Naive thymus-derived CD4-positive, alpha-beta T cell (primary cell): Measurements from ENCODE around the gene ASB1. TPM values are rescaled to one million over a fixed set of nuclear protein-coding genes. Genes with fewer than 3 reads are reported as not detected.

Experiments
- ATAC-seq: fragments of 150-1000 bp; cut with Tn5 transposase; 2 replicates; pipeline ENCODE4 v1.10.0; 2021; ENCODE audit warnings: mild to moderate bottlenecking, moderate library complexity
- CTCF ChIA-PET: fragments of 350-600 bp; sonication (Branson Sonifier 250); formaldehyde crosslinking; loops from one replicate; lab custom pipeline; 2021; ENCODE audit warnings: antibody characterized with exemption; lab: Charles Lee
- POLR2A ChIA-PET: fragments of 350-600 bp; sonication (Branson Sonifier 250); formaldehyde crosslinking; loops from one replicate; lab custom pipeline; 2021; ENCODE audit warnings: antibody characterized with exemption, inconsistent platforms; lab: Charles Lee
- DNase-seq, 9 donors: peaks; one replicate each; pipeline versions ENCODE4 v3.0.0 to v3.0.0-alpha.2; 2020 to 2022; ENCODE audit warnings: mixed read lengths in 1 of 9
- H3K27ac ChIP-seq: one replicate; pipeline ENCODE4 v1.7.0; 2013; ENCODE audit warnings: mild to moderate bottlenecking, low read depth, low read length, moderate library complexity
- H3K27me3 ChIP-seq, 2 donors: one replicate each; pipeline ENCODE4 v1.7.0; 2013; ENCODE audit warnings: low read length in 2 of 2, mild to moderate bottlenecking in 2 of 2, moderate library complexity in 2 of 2; ENCODE audit not compliant: control insufficient read depth in 2 of 2, insufficient read depth in 2 of 2
- H3K36me3 ChIP-seq, 3 experiments: 1 replicate in 2 of 3; 2 replicates in 1 of 3; pipeline ENCODE4 v1.7.0; 2013; ENCODE audit warnings: low read length in 3 of 3, mild to moderate bottlenecking in 3 of 3, moderate library complexity in 1 of 3; ENCODE audit not compliant: insufficient read depth in 3 of 3, control insufficient read depth in 2 of 3
- H3K4me1 ChIP-seq, 2 donors: one replicate each; pipeline ENCODE4 v1.7.0; 2013; ENCODE audit warnings: low read length in 2 of 2, mild to moderate bottlenecking in 2 of 2, moderate library complexity in 1 of 2; ENCODE audit not compliant: control insufficient read depth in 2 of 2, insufficient read depth in 2 of 2
- H3K4me3 ChIP-seq: 2 replicates; pipeline ENCODE4 v1.7.0; 2013; ENCODE audit warnings: mild to moderate bottlenecking, low read length
- H3K9me3 ChIP-seq, 3 experiments: 1 replicate in 2 of 3; 2 replicates in 1 of 3; pipeline ENCODE4 v1.7.0; 2013; ENCODE audit warnings: low read length in 3 of 3; ENCODE audit not compliant: control insufficient read depth in 2 of 3
- H3K27ac Mint-ChIP-seq, 9 donors: one replicate each; pipeline ENCODE4 v1.8.0; 2020 to 2022; ENCODE audit warnings: mixed read lengths in 9 of 9, mild to moderate bottlenecking in 8 of 9, moderate library complexity in 5 of 9, inconsistent platforms in 2 of 9
- H3K27me3 Mint-ChIP-seq, 5 donors: one replicate each; pipeline ENCODE4 v1.8.0; 2021 to 2022; ENCODE audit warnings: mixed read lengths in 5 of 5, mild to moderate bottlenecking in 1 of 5
- H3K36me3 Mint-ChIP-seq, 5 donors: one replicate each; pipeline ENCODE4 v1.8.0; 2020 to 2022; ENCODE audit warnings: mixed read lengths in 5 of 5, mild to moderate bottlenecking in 3 of 5, inconsistent platforms in 1 of 5
- H3K4me1 Mint-ChIP-seq, 7 donors: one replicate each; pipeline ENCODE4 v1.8.0; 2020 to 2022; ENCODE audit warnings: mixed read lengths in 7 of 7, mild to moderate bottlenecking in 3 of 7, inconsistent platforms in 1 of 7
- H3K4me3 Mint-ChIP-seq, 10 donors: one replicate each; pipeline ENCODE4 v1.8.0; 2020 to 2022; ENCODE audit warnings: mild to moderate bottlenecking in 10 of 10, mixed read lengths in 10 of 10, moderate library complexity in 6 of 10, inconsistent platforms in 2 of 10
- H3K9me3 Mint-ChIP-seq, 11 donors: one replicate each; pipeline ENCODE4 v1.8.0; 2020 to 2022; ENCODE audit warnings: mixed read lengths in 11 of 11, mild to moderate bottlenecking in 4 of 11, inconsistent platforms in 1 of 11, moderate library complexity in 1 of 11
- intact Hi-C, 2 donors: fragments of 100-400 bp; cut with micrococcal nuclease; formaldehyde crosslinking; loops; one replicate each; pipeline ENCODE4 v1.15.1; 2023
- polyA plus RNA-seq, 2 donors: library from polyadenylated mRNA; unstranded; fragments of 300-500 nt; fragmentation: Illumina TruSeq; gene quantifications; one replicate each; pipeline ENCODE4 v1.2.3, GENCODE V29; 2021
- total RNA-seq, 6 experiments: library from RNA in 5 of 6; stranded (reverse) in 5 of 6; gene quantifications; 1 replicate in 5 of 6; 2 replicates in 1 of 6; pipeline ENCODE4 v1.2.3 and lab custom pipeline; 2021 to 2026

The ASB1 gene
- total and polyA plus RNA-seq, 7 experiments from 2014 or later, result 17.5 to 55.2 (median 29.3) TPM

DNA sequence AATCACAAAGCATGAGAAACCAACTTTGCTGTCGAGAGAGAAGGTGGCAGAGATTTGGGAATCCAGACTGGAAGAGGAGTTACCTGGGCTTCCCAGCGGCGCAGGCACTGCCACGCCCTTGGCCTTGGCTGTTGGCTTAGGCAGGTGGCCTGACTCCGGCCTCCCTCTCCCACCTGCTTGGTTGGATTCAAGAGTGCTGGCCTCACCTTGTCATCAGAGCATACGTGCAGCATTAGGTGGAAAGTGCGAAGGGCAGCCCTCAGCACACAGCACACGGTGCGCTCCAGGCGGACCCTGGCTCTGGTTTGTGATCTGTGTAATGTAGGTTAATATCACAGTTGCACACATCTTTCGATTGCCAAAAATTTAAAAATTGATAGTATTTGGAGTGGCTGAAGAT, 19.2 kb upstream of the ASB1 start:
- Histone ChIP-seq H3K4me3 (no peak overlapping the region), H3K27ac (no peak overlapping the region), H3K9me3 (no peaks in the 10 kb centered on the region), H3K36me3 (no peaks in the 10 kb centered on the region), H3K4me1 (peaks cover 0 to 5% of the 10 kb centered on the region in 2 donors), H3K27me3 (no peaks in the 10 kb centered on the region)
- peaks cover 0 to 21% (median 0%) of the 10 kb centered on the region in 5 donors for H3K36me3 Mint-ChIP-seq
- peaks cover 0 to 2% (median 0%) of the 10 kb centered on the region in 11 donors for H3K9me3 Mint-ChIP-seq
- no peak overlapping the region for H3K4me3 Mint-ChIP-seq
- H3K27ac Mint-ChIP-seq, result no peak overlapping the region
- ChIA-PET POLR2A (no interaction called here), CTCF (no interaction called here)
- intact Hi-C loops, result no loop called here
- ATAC-seq (no peak), DNase-seq (no peak)
- no peaks in the 10 kb centered on the region for H3K27me3 Mint-ChIP-seq
- peaks cover 0 to 4% (median 0%) of the 10 kb centered on the region in 7 donors for H3K4me1 Mint-ChIP-seq

DNA sequence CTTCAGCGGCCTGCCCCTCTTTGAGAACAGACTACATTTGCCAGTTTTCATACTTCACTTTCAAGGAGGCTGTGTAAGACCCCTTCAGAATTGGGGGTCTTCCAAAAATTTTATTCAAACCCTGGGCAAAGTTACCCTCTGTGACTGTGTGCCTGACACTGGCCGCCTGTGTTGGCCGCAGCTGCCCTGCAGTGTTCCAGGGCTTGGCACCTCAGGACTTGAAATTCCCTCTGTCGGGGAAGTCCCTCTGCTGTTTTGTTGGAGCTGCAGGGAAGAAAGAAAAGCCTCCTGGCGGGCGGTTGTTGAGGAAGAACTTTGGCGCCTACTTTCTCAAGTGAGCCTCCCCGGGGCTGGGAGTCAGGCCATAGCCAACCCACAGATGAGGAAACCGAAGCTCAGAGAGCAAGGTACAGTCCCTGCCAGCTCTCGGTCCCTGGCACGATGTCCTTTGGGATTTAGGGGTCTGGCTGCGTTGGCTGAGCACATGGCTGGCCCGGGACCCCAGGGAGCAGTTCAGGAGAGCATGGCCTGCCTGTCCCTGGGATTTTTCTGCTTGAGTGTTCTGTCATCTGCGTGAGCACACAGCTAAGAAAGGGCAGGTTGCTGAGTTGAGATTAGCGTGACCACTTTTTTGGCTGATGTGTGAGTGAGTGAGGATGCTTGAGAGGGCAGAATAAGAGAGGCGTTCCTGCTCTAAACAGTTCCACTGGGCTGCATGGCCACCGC, 17.9 kb upstream of the ASB1 start:
- no peak for DNase-seq
- Mint-ChIP-seq H3K27ac (no peak overlapping the region), H3K27me3 (no peaks in the 10 kb centered on the region), H3K36me3 (peaks cover 0 to 14% (median 0%) of the 10 kb centered on the region in 5 donors), H3K4me1 (peaks cover 0 to 4% (median 0%) of the 10 kb centered on the region in 7 donors), H3K4me3 (no peak overlapping the region), H3K9me3 (peaks cover 0 to 2% (median 0%) of the 10 kb centered on the region in 11 donors)
- POLR2A ChIA-PET, result interaction anchor here (0.7 kb wide), 1 partner anchor 44 kb away, joined by 3 read pairs; no protein-coding TSS in a partner anchor
- Histone ChIP-seq H3K27me3 (no peaks in the 10 kb centered on the region), H3K4me1 (peaks cover 0 to 5% of the 10 kb centered on the region in 2 donors), H3K9me3 (no peaks in the 10 kb centered on the region), H3K27ac (no peak overlapping the region), H3K36me3 (no peaks in the 10 kb centered on the region), H3K4me3 (no peak overlapping the region)
- intact Hi-C loops, result no loop called here
- CTCF ChIA-PET, result no interaction called here
- no peak for ATAC-seq

DNA sequence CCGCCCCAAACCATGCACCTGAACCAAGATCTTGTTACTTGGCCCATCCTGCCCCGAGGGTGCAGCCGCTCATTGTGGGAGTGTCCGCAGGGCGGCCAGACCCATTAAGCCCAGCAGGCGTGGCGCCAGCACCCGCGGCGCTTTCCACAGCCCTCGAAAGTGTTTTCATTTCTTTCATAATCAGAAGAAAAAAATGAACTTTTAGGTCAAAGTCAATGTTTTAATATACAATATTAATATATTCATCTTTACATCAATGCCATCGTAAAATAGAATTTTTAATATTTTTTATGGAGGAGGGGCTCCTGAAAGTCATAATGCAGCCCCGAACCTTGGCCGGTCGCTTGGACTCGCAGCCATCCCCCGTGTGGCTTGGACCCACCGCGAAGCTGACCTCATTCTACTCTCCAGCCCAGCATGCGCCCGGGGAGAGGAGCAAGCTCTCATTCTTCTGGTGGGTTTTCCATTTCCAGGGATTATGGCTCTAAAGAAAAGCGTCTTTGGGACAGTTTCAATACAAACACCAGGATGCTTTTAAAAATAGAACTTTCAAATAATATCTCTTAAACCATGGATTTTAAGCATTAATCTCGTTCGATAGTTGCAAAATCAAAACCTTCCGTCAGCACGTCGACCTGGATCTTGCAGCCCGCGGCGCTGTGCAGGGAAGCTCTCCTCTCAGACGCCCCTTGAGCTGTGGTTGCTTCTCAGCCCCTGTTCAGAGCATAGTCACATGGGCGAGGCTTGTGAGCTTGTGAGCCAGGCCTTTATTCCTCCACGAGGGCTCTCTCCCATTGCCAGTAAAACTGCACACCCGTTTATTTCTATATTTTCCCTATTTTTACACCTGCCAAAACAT, 17.2 kb upstream of the ASB1 start:
- CTCF ChIA-PET, result interaction anchor here (0.6 kb wide), 1 partner anchor 22 kb away, joined by 3 read pairs; no protein-coding TSS in a partner anchor
- H3K9me3 Mint-ChIP-seq, result peaks cover 0 to 2% (median 0%) of the 10 kb centered on the region in 11 donors
- Histone ChIP-seq H3K27ac (no peak overlapping the region), H3K36me3 (no peaks in the 10 kb centered on the region), H3K4me3 (no peak overlapping the region), H3K27me3 (no peaks in the 10 kb centered on the region), H3K4me1 (peaks cover 0 to 5% of the 10 kb centered on the region in 2 donors), H3K9me3 (no peaks in the 10 kb centered on the region)
- no peak overlapping the region for H3K27ac Mint-ChIP-seq
- ATAC-seq (no peak), DNase-seq (no peak)
- intact Hi-C loops, result no loop called here
- H3K27me3 Mint-ChIP-seq, result no peaks in the 10 kb centered on the region
- POLR2A ChIA-PET, result interaction anchor here (0.7 kb wide), 1 partner anchor 45 kb away, joined by 3 read pairs; no protein-coding TSS in a partner anchor
- H3K4me1 Mint-ChIP-seq, result peaks cover 0 to 4% (median 0%) of the 10 kb centered on the region in 7 donors
- H3K36me3 Mint-ChIP-seq, result peaks cover 0 to 13% (median 0%) of the 10 kb centered on the region in 5 donors
- H3K4me3 Mint-ChIP-seq, result no peak overlapping the region

DNA sequence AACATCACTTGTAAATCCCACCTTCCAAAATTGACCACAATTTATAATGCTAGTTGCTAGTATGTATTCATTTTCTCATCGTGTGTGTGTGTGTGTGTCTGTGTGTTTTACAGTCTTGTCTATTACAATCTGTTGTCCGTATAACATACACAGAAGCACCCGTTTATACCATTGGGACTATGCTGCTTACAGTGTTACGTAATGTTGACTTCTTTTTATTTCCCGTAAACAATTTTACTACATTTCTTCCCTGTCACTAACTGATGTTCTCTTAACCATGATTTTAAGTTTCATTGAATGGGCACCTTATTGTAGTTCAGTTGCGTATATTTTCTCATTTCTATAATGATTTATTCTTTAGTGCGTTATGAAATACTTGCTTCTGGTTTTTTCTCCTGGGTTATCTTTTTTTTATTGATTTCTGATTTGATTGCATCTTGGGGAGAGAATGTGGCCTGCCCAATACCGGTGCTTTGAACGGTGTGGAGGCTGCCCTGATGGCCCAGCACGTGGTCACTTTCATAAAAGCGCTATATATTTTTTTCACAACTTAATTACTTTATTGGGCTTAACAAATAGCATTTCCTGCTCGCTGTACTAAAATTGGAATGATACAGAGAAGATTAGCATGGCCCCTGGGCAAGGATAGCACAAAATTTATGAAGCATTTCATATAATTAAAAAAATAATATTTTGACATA, 14.5 kb upstream of the ASB1 start:
- Mint-ChIP-seq H3K4me3 (no peak overlapping the region), H3K27me3 (no peaks in the 10 kb centered on the region), H3K36me3 (peaks cover 5 to 22% (median 11%) of the 10 kb centered on the region in 5 donors), H3K4me1 (no peaks in the 10 kb centered on the region), H3K9me3 (peaks cover 0 to 15% (median 7%) of the 10 kb centered on the region in 11 donors), H3K27ac (no peak overlapping the region)
- Histone ChIP-seq H3K9me3 (peaks cover 0 to 7% (median 0%) of the 10 kb centered on the region in 3 experiments), H3K4me1 (peaks cover 0 to 6% of the 10 kb centered on the region in 2 donors), H3K27me3 (no peaks in the 10 kb centered on the region), H3K27ac (no peak overlapping the region), H3K36me3 (no peaks in the 10 kb centered on the region), H3K4me3 (no peak overlapping the region)
- CTCF ChIA-PET, result no interaction called here
- DNase-seq (no peak), ATAC-seq (no peak)
- POLR2A ChIA-PET, result no interaction called here
- intact Hi-C loops, result no loop called here

DNA sequence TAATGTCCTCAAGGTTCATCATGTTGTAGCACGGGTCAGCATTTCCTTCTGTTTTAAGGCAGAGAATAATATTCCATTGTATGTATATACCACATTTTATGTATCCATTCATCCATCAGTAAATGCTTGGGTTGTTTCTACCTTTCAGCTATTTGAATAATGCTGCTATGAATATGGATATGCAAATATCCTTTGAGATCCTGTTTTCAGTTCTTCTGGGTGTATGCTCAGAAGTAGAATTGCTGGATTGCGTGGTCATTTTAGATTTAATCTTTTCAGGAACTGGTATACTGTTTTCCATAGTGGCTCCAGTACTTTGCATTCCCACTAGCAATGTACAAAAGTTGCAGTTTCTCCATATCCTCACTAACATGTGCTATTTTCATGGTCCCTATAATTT, 13.4 kb upstream of the ASB1 start:
- no peaks in the 10 kb centered on the region for H3K36me3 ChIP-seq
- no peak overlapping the region for H3K4me3 ChIP-seq
- no peaks in the 10 kb centered on the region for H3K4me1 Mint-ChIP-seq
- peaks cover 0 to 7% (median 0%) of the 10 kb centered on the region in 3 experiments for H3K9me3 ChIP-seq
- no peaks in the 10 kb centered on the region for H3K27me3 ChIP-seq
- H3K27me3 Mint-ChIP-seq, result no peaks in the 10 kb centered on the region
- DNase-seq (no peak), ATAC-seq (no peak)
- ChIA-PET CTCF (interaction anchor here (1.1 kb wide), 1 partner anchor 14 kb away, joined by 3 read pairs; no protein-coding TSS in a partner anchor), POLR2A (no interaction called here)
- H3K36me3 Mint-ChIP-seq, result peaks cover 5 to 15% (median 11%) of the 10 kb centered on the region in 5 donors
- peaks cover 0 to 6% of the 10 kb centered on the region in 2 donors for H3K4me1 ChIP-seq
- H3K27ac Mint-ChIP-seq, result no peak overlapping the region
- H3K27ac ChIP-seq, result no peak overlapping the region
- no peak overlapping the region for H3K4me3 Mint-ChIP-seq
- intact Hi-C loops, result no loop called here
- peaks cover 0 to 15% (median 7%) of the 10 kb centered on the region in 11 donors for H3K9me3 Mint-ChIP-seq
